Stimulated activated CD4-positive, alpha-beta T cell treated with anti-CD3 and anti-CD28 coated beads, Interleukin-1b, Interleukin-23, amount 100 ng/mL, for 4 hours (primary cell): ENCODE measurements around the gene THEMIS.
A peak's percentile ranks its signal among the peaks of the same experiment; 100 is the strongest.
"Not testable (repeated sequence)": the region's sequence is repeated elsewhere in the genome, so short reads cannot be mapped to it uniquely, and the experiment has no call there.

Experiments used
- DNase-seq, 2 donors: peaks; one replicate each; pipeline ENCODE4 v3.0.0-alpha.2; 2020; ENCODE audit warnings: low read depth in 2 of 2

The THEMIS gene

DNA sequence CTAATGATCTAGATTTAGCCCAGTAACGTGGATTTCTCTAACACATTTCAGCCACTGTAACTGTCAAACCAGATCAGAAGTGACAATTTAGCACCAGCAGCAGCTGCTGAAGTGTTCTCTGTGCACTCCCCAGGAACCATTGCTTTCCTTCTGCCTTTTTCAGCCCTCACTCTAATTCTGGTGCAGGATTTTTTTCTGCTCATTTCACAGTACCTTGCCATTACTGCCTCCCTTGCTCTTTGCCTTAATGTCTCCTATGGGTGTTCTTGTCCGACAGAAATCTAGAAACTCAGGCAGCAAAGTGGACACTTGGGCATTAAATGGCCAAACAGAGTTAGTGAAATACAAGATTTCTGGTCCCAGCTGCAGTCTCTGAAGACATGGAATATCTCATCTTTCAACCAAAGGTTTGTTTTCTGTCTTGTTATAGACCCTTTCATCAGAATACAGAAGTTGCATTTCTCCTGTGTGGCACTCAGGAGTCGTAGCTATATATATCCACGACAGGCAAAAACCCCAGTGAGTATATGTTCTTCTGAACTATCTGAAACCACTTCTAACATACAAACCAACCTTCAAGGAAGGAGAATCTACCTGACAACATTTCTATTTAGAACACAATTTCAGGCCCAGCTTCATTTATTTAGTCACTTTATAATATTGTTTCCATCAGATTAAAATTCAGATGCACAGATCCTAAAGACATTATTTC, 92.9 kb downstream of the THEMIS start:
- DNase-seq, result no peak

GRCh38 chr6:127796713-127797112, 104.1 kb downstream of the THEMIS start:
- no peak for DNase-seq

DNA sequence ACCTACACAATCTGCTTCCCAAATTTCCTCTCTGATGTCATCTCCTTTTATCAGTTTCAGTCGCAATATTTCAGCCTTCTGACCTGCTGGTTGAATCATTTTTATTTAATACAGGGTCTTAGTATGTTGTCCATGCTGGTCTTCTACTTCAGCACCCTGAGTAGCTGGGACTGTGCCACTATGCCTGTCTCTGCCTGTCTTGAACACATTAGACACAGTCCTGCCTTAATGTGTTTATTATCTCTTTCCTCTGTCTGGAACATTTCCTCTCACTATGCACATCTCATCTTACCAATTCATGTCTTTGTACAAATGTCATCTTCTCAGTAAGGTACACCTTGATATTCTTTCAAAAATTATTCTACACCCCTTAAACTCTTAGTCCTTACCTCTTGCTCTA, 106.5 kb downstream of the THEMIS start:
- no peak for DNase-seq

GRCh38 chr6:127793396-127793795, 107.5 kb downstream of the THEMIS start:
- no peak for DNase-seq

DNA sequence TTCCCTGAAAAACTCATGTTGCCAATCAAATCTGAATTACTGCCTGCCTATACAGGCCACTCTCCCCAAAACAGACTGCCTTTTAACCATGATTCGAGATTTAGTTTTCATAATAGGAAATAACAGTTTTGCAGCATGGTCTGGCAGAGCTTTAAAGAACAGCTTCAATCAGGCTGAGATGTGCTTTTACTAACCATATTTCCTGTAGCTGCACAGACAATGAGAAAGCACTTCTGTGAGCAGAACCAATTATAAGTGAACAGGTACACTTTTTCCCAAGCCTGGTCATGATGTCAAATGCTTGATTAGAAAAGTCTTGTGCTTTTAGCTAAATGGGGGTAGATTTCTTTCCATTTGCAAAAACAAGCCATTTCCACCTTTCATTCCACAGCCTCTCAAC, 108.2 kb downstream of the THEMIS start:
- DNase-seq, result no peak

- DNase-seq, result no peak
Observed at GRCh38 chr6:127791779-127792528, 108.9 kb downstream of the THEMIS start.

DNA sequence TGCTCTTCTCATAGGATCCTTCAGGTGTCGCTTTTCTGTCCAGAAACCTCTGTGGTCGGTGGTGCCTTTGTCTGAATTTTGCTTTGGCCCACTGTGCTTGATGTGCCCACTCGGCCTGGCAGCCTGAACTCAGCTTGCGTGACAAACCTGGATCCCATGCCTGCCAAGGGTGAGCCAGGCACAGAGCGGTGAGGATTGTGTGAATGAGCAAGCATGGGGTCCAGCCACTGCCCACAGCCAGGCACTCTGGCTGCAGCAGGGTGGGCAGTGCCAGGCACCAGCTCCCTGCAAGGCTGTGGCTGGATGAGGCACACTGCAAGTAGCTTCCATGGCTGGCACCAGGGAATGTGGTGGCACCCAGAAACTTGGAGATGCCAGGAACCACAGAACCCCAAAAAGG, 110.3 kb downstream of the THEMIS start:
- DNase-seq, result no peak

- no peak for DNase-seq
Observed at GRCh38 chr6:127786109-127786508, 114.7 kb downstream of the THEMIS start.

GRCh38 chr6:127784468-127784867, 116.4 kb downstream of the THEMIS start:
- DNase-seq, result no peak

DNA sequence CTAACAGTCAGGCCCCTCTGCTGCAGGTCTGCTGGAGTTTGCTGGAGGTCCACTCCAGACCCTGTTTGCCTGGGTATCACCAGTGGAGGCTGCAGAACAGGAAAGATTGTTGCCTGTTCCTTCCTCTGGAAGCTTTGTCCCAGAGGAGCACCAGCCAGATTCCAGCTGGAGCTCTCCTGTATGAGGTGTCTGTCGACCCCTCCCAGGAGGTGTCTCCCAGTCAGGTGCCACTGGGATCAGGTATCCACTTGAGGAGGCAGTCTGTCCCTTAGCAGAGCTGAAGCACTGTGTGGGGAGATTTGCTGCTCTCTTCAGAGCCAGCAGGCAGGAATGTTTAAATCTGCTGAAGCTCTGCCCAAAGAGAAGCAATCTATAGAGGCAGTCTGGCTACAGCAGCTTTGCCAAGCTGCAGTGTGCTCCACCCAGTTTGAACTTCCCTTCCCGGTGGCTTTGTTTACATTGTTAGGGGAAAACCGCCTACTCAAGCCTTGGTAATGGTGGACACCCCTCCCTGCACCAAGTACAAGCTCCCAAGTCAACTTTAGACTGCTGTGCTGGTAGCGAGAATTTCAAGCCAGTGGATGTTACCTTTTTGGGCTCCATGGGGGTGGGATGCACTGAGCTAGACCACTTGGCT, 119.1 kb downstream of the THEMIS start:
- not testable (repeated sequence) for DNase-seq

- no peak for DNase-seq
Observed at GRCh38 chr6:127776320-127776719, 124.5 kb downstream of the THEMIS start.

- no peak for DNase-seq
Observed at GRCh38 chr6:127775371-127775770, 125.5 kb downstream of the THEMIS start.

DNA sequence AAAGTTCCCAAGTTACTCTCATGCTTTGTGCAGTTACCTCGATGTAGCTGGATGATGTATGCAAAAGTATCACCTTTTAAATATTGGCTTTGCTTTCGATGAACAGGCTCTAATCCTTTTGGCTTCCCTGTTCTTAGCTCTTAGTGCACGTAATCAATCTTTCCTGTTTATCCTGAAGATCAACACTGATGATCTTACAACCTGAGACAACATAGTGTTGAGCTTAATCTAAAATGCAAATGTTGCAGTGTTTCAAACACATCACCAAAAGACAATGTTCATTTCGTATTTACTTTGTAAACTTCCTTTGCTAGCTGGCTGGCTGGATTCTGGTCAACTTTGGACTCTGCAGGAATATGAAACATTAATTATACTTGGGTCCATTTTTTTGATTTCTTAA, 132.1 kb downstream of the THEMIS start:
- DNase-seq, result no peak

DNA sequence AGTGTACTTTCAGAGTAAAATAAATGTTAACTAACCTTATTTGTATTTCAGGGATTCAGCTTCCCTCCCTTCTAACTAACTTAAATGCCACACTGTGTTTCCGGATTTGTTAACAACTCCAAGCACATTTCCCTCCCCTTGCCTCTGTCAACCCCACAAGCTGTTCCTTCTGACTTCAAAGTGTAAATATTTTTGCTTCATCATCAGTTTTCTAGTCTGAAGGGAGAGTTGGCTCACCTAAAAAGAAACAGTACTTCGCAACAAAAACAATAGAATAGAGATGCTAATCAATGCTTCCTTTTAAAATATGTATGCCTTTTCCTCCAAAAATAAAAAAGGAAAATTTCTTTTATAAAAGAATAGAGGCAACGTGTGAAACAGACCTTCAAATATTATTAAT, 132.6 kb downstream of the THEMIS start:
- DNase-seq, result no peak

DNA sequence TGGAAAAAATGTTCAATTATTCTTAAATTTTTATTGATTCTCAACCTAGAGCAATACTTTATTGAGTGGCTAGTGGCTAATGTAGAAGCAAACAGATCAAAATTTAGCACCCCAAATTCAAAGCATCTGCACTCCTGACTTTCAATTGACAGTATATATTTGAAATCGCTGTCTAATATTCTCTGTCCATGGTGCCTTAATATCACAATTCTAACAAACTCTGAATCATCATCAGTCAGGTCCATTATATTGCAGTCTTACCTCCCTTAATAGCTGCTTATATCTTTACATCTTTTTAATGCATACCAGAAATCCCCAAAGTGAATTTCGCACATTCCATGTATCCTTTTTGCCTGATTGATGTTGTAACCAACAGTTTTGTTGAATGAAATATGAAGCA, 134.9 kb downstream of the THEMIS start:
- DNase-seq, result no peak

DNA sequence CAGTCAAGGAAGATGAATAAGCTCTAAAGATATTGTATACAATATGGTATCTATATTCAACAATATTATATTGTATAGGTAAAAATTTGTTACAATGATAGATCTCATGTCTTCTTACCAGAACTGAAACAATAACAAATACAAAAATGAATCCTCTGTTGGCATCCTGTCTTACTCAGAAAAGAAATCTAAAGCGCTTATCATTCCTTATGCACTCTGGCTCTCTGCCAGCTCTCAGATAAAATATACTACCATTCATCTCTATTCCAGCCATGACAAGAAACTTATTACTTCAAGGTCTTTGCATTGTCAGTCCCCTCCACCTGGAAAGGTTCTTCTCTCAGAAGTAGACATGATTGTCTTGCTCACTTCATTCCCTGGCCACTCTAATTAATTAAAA, 138.6 kb downstream of the THEMIS start:
- no peak for DNase-seq

DNA sequence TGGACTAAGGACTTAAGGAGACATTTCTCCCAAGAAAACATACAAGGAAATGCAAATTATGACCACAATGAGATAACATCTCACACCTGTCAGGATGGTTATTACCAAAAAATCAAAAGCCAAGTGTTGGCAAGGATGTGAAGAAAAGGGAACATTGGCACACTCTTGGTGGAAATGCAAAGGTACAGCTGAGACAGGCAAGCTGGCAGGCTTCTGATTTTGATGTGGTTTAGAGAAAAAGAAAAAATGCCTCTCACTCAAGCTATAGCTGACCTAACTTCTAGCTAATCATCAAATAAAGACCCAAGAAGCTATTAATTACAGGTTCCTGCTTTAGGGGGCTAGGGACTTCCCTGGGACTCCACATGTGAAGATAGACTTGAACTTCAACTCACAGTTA, 139.8 kb downstream of the THEMIS start:
- DNase-seq, result no peak

GRCh38 chr6:127749095-127749494, 151.8 kb downstream of the THEMIS start:
- DNase-seq, result no peak

GRCh38 chr6:127748290-127748689, 152.6 kb downstream of the THEMIS start:
- no peak for DNase-seq

GRCh38 chr6:127738423-127738822, 162.4 kb downstream of the THEMIS start:
- DNase-seq, result no peak

DNA sequence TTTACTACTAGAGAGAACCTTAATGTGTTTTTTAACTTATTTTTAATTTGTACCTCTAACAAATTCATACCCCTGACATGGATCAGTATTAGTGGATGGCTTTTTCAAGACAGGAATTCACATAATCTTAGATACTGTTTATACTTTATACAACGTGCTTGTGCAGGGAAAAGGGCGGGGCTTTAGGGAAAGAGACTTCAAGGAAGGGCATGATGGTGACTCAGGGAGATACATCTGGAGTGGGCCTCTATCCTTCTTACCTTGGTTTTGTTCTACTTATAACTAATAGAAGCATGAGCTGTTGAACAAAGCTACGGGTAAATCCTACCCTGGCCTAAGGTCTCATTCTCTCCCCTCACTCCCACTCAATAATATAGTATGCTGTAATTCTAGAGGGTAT, 163.1 kb downstream of the THEMIS start:
- DNase-seq, result no peak

- peak in 1 of 2 donors; percentile 25 for DNase-seq
Observed at GRCh38 chr6:127737009-127737486, 163.8 kb downstream of the THEMIS start.

- no peak for DNase-seq
Observed at GRCh38 chr6:127732927-127733326, 167.9 kb downstream of the THEMIS start.
